ENCODE results near the gene PDE4B.

DNA sequence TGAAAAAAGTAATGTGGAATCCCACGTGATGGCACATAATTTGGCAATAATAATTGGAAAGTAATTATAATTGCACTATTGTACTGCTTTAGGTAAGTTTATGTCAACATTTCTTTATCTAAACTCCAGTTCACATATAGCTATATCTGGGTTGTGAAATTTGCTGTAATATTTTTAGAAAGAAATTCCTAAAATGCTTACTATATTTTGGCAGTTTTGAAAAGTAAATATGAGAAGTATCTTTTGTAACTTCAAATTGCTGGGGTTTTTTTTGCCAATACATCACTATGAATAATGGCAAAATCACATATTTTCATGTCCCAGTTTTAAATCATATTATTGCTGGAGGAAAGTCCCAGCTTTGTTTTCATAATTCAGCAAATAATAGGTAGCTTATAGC lies 197.5 kb downstream of the PDE4B start:
- no peak for TF ChIP-seq POLR2A (IDR thresholded peaks at IDR 0.05)
- TF ChIP-seq, protein P1, sequence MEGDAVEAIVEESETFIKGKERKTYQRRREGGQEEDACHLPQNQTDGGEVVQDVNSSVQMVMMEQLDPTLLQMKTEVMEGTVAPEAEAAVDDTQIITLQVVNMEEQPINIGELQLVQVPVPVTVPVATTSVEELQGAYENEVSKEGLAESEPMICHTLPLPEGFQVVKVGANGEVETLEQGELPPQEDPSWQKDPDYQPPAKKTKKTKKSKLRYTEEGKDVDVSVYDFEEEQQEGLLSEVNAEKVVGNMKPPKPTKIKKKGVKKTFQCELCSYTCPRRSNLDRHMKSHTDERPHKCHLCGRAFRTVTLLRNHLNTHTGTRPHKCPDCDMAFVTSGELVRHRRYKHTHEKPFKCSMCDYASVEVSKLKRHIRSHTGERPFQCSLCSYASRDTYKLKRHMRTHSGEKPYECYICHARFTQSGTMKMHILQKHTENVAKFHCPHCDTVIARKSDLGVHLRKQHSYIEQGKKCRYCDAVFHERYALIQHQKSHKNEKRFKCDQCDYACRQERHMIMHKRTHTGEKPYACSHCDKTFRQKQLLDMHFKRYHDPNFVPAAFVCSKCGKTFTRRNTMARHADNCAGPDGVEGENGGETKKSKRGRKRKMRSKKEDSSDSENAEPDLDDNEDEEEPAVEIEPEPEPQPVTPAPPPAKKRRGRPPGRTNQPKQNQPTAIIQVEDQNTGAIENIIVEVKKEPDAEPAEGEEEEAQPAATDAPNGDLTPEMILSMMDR (IDR thresholded peaks at IDR 0.05): no peak

Measured in esophagus squamous epithelium (tissue), 4 donors.